ENCODE results near the gene FRMD4A.

FRMD4A gene

DNA sequence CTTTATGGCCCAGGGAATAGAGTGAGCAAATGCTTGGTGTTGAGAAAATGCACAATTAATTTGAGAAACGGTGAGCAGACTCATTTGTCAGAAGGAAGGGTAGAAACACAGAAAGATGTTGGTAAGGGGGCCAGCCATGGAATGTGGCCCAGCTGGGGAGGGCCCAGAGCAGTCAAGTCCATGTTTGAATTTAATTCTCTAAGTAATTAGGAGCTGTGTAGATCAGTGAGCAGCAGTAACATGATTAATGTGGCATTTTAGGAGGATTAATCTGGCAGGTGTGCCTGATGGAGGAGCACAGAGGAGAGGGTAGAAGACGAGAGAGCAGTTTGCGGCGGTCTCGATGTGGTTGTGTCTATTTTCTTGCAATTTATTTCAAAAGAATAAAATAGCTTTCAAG lies 218.7 kb downstream of the FRMD4A start:
- Mint-ChIP-seq H3K36me3 (ENCODE audit: low read depth) (no peaks in the 10 kb centered on the region), H3K27me3 (peaks cover 3% of the 10 kb centered on the region), H3K9me3 (peaks cover 1% of the 10 kb centered on the region), H3K4me1 (ENCODE audit: low read depth) (no peaks in the 10 kb centered on the region), H3K4me3 (no peak overlapping the region), H3K27ac (no peak overlapping the region)
- intact Hi-C loops (cut with micrococcal nuclease): no loop called here

DNA sequence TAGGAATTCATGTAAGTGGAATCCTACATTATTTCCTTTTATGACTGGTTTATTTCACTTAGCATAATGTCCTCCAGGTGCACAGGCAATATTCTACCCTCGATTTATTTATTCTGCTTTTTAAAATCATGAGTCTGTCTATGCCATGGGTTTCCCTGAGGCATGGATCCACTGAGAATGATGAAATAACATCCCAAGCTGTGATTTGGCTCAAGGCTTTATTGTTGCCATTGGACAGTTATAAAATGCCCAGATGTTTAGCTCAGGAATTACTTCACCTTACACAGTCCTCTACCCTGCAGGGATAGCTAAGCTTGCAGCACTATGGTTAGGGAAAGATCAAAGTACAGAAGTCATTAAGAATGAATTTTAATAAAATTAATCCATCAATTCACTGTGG lies 219.5 kb downstream of the FRMD4A start:
- Mint-ChIP-seq H3K4me3 (no peak overlapping the region), H3K9me3 (peaks cover 8% of the 10 kb centered on the region), H3K27me3 (peaks cover 3% of the 10 kb centered on the region), H3K4me1 (ENCODE audit: low read depth) (no peaks in the 10 kb centered on the region), H3K36me3 (ENCODE audit: low read depth) (no peaks in the 10 kb centered on the region), H3K27ac (no peak overlapping the region)
- intact Hi-C loops (cut with micrococcal nuclease): no loop called here

GRCh38 chr10:14106828-14107227 lies 223.9 kb downstream of the FRMD4A start:
- H3K9me3 Mint-ChIP-seq: peaks cover 8% of the 10 kb centered on the region
- no peak overlapping the region for H3K4me3 Mint-ChIP-seq
- H3K4me1 Mint-ChIP-seq (ENCODE audit: low read depth): no peaks in the 10 kb centered on the region
- no peaks in the 10 kb centered on the region for H3K36me3 Mint-ChIP-seq (ENCODE audit: low read depth)
- intact Hi-C loops (cut with micrococcal nuclease): no loop called here
- H3K27me3 Mint-ChIP-seq: peaks cover 3% of the 10 kb centered on the region
- no peak overlapping the region for H3K27ac Mint-ChIP-seq

- intact Hi-C loops (cut with micrococcal nuclease): no loop called here
- no peaks in the 10 kb centered on the region for H3K36me3 Mint-ChIP-seq (ENCODE audit: low read depth)
- H3K9me3 Mint-ChIP-seq: peaks cover 6% of the 10 kb centered on the region
- no peaks in the 10 kb centered on the region for H3K4me1 Mint-ChIP-seq (ENCODE audit: low read depth)
- no peak overlapping the region for H3K27ac Mint-ChIP-seq
- peaks cover 2% of the 10 kb centered on the region for H3K27me3 Mint-ChIP-seq
- no peak overlapping the region for H3K4me3 Mint-ChIP-seq
Measured at GRCh38 chr10:14102056-14102455, 228.7 kb downstream of the FRMD4A start.

DNA sequence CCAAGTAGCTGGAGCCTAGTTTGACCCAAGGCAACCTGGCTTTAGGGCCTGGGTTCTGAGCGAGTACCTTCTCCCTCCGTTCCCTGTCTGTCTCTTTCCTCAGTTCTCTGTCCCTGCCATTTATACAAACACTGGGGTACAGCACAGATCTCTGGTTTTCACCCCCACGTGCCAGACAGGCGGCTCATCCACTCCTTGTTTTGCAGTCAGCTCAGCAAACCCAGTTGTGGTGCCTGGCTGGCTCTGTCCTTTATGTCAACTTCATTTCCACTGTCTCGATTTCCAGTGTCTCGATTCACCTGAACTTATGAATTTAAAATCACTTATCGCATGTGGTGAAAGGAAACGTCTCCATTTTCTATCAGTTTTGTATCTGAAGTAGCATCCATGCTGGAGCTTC lies 230.8 kb downstream of the FRMD4A start:
- H3K4me3 Mint-ChIP-seq: no peak overlapping the region
- H3K36me3 Mint-ChIP-seq (ENCODE audit: low read depth): no peaks in the 10 kb centered on the region
- H3K9me3 Mint-ChIP-seq: no peaks in the 10 kb centered on the region
- no peak overlapping the region for H3K27ac Mint-ChIP-seq
- intact Hi-C loops (cut with micrococcal nuclease): no loop called here
- peaks cover 2% of the 10 kb centered on the region for H3K27me3 Mint-ChIP-seq
- no peaks in the 10 kb centered on the region for H3K4me1 Mint-ChIP-seq (ENCODE audit: low read depth)

- intact Hi-C loops (cut with micrococcal nuclease): no loop called here
- H3K4me1 Mint-ChIP-seq (ENCODE audit: low read depth): no peaks in the 10 kb centered on the region
- no peak overlapping the region for H3K27ac Mint-ChIP-seq
- no peaks in the 10 kb centered on the region for H3K27me3 Mint-ChIP-seq
- H3K4me3 Mint-ChIP-seq: no peak overlapping the region
- no peaks in the 10 kb centered on the region for H3K36me3 Mint-ChIP-seq (ENCODE audit: low read depth)
- no peaks in the 10 kb centered on the region for H3K9me3 Mint-ChIP-seq
Measured at GRCh38 chr10:14093730-14094484, 236.8 kb downstream of the FRMD4A start.

- H3K27ac Mint-ChIP-seq: no peak overlapping the region
- H3K27me3 Mint-ChIP-seq: no peaks in the 10 kb centered on the region
- no peaks in the 10 kb centered on the region for H3K4me1 Mint-ChIP-seq (ENCODE audit: low read depth)
- intact Hi-C loops (cut with micrococcal nuclease): no loop called here
- no peaks in the 10 kb centered on the region for H3K9me3 Mint-ChIP-seq
- no peaks in the 10 kb centered on the region for H3K36me3 Mint-ChIP-seq (ENCODE audit: low read depth)
- H3K4me3 Mint-ChIP-seq: no peak overlapping the region
Measured at GRCh38 chr10:14092799-14093198, 237.9 kb downstream of the FRMD4A start.

DNA sequence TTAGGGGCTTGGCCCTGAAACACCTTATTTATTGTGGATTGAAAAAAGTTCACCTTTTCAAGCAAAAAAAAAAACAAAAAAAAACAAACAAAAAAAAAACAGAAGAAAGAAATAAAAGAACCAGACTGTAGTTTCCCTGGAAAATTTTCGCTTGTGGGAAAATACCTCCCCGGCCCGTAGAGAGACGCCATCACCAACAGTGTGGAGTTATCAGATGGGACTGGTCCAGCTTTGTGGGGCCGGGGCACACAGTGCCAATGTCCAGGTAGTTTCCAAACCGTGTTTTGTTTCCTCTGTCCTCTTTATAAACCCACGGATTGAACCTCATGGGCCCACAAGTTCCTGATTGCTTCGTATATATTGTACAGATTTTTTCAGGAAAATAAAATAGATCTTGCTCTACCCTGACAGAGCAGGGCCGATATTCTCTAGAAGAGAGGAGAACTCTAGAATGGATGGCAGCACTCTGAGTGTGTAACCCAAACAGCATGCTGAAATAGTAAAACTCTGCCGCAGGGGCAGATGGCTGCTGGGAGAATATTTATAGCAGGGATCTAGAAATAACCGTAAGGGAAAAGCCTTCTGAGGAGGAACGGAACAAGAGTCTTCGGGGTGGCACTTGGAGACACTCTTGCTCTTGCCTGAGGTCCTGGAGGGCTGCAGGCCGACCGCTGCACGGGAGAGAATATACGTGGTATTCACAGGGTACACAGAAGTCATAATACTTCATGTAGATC lies 241.0 kb downstream of the FRMD4A start:
- no peaks in the 10 kb centered on the region for H3K36me3 Mint-ChIP-seq (ENCODE audit: low read depth)
- intact Hi-C loops (cut with micrococcal nuclease): loop anchor here (10.0 kb wide), 1 partner anchor 275 kb away; no protein-coding TSS in a partner anchor
- no peak overlapping the region for H3K27ac Mint-ChIP-seq
- H3K9me3 Mint-ChIP-seq: no peaks in the 10 kb centered on the region
- H3K27me3 Mint-ChIP-seq: no peaks in the 10 kb centered on the region
- H3K4me1 Mint-ChIP-seq (ENCODE audit: low read depth): no peaks in the 10 kb centered on the region
- no peak overlapping the region for H3K4me3 Mint-ChIP-seq

DNA sequence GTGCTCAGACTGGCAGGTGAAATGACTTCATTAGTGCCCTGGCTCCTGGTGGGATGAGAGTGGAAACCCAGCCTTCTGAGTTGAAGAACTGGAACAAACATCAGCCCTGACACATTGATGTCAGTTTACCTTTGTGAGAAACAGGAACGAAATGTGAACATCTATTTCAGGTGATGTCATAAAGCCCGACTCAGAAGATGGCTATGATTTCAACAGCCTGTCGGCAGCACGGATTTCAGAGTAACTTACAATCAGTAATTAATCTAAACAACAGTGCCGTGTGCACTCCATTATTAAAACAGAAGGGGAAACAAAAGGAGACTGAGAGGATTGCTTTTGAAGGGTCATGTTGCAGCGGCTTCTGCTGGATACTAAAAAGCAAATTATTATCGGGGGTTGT lies 243.2 kb downstream of the FRMD4A start:
- no peaks in the 10 kb centered on the region for H3K36me3 Mint-ChIP-seq (ENCODE audit: low read depth)
- H3K4me1 Mint-ChIP-seq (ENCODE audit: low read depth): no peaks in the 10 kb centered on the region
- H3K27ac Mint-ChIP-seq: no peak overlapping the region
- no peaks in the 10 kb centered on the region for H3K9me3 Mint-ChIP-seq
- H3K4me3 Mint-ChIP-seq: no peak overlapping the region
- H3K27me3 Mint-ChIP-seq: no peaks in the 10 kb centered on the region
- intact Hi-C loops (cut with micrococcal nuclease): loop anchor here (10.0 kb wide), 1 partner anchor 273 kb away; no protein-coding TSS in a partner anchor

DNA sequence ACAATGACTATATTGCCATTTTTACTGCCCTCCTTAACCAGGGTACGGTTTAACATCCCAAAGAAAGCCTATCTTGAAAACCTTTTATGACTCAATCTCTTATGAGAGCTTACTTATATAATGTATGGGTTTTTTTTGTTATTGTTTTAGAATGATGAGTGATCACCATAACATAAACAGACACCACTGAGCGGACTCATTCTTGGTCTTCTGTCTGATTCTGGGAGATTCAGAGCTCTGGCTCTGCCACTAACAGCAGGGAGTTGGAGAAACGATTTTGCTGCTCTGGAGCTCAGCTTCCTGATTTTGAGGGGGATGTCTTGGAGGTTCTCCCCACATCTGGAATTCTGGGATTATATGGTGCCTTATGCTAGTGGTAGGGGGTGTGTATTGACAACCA lies 244.1 kb downstream of the FRMD4A start:
- H3K4me3 Mint-ChIP-seq: no peak overlapping the region
- no peaks in the 10 kb centered on the region for H3K36me3 Mint-ChIP-seq (ENCODE audit: low read depth)
- no peaks in the 10 kb centered on the region for H3K9me3 Mint-ChIP-seq
- no peaks in the 10 kb centered on the region for H3K27me3 Mint-ChIP-seq
- H3K27ac Mint-ChIP-seq: no peak overlapping the region
- intact Hi-C loops (cut with micrococcal nuclease): loop anchor here (10.0 kb wide), 1 partner anchor 272 kb away; no protein-coding TSS in a partner anchor
- H3K4me1 Mint-ChIP-seq (ENCODE audit: low read depth): no peaks in the 10 kb centered on the region

GRCh38 chr10:14084875-14085274 lies 245.8 kb downstream of the FRMD4A start:
- intact Hi-C loops (cut with micrococcal nuclease): loop anchor here (10.0 kb wide), 1 partner anchor 270 kb away; no protein-coding TSS in a partner anchor
- Mint-ChIP-seq H3K4me1 (ENCODE audit: low read depth) (no peaks in the 10 kb centered on the region), H3K36me3 (ENCODE audit: low read depth) (no peaks in the 10 kb centered on the region), H3K4me3 (no peak overlapping the region), H3K27me3 (peaks cover 5% of the 10 kb centered on the region), H3K27ac (no peak overlapping the region), H3K9me3 (no peaks in the 10 kb centered on the region)

GRCh38 chr10:14080795-14081194 lies 249.9 kb downstream of the FRMD4A start:
- H3K9me3 Mint-ChIP-seq: no peaks in the 10 kb centered on the region
- H3K4me1 Mint-ChIP-seq (ENCODE audit: low read depth): no peaks in the 10 kb centered on the region
- H3K27me3 Mint-ChIP-seq: peaks cover 5% of the 10 kb centered on the region
- H3K36me3 Mint-ChIP-seq (ENCODE audit: low read depth): no peaks in the 10 kb centered on the region
- intact Hi-C loops (cut with micrococcal nuclease): loop anchor here (10.0 kb wide), 1 partner anchor 266 kb away; no protein-coding TSS in a partner anchor
- no peak overlapping the region for H3K27ac Mint-ChIP-seq
- H3K4me3 Mint-ChIP-seq: no peak overlapping the region

DNA sequence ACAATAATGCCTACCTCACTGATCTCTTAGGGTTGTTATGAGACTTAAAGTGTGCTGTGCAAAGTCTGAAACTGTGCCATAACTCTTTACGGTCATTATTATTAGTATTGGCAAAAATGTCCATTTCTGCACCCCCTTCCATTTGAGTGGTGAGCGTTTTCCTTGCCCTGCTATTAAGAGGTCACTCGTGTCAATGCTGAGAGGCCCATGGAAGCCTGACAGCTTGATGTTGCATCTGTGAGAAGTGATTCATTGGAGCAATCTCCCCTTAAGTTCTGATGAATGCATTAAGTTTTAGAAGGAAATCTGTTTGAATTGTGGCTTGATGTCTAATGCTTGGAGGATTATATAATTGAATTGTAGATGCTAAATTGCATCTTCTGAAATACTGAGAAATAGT lies 253.3 kb downstream of the FRMD4A start:
- no peak overlapping the region for H3K4me3 Mint-ChIP-seq
- no peaks in the 10 kb centered on the region for H3K36me3 Mint-ChIP-seq (ENCODE audit: low read depth)
- H3K27me3 Mint-ChIP-seq: peaks cover 5% of the 10 kb centered on the region
- intact Hi-C loops (cut with micrococcal nuclease): no loop called here
- H3K27ac Mint-ChIP-seq: no peak overlapping the region
- no peaks in the 10 kb centered on the region for H3K9me3 Mint-ChIP-seq
- no peaks in the 10 kb centered on the region for H3K4me1 Mint-ChIP-seq (ENCODE audit: low read depth)

DNA sequence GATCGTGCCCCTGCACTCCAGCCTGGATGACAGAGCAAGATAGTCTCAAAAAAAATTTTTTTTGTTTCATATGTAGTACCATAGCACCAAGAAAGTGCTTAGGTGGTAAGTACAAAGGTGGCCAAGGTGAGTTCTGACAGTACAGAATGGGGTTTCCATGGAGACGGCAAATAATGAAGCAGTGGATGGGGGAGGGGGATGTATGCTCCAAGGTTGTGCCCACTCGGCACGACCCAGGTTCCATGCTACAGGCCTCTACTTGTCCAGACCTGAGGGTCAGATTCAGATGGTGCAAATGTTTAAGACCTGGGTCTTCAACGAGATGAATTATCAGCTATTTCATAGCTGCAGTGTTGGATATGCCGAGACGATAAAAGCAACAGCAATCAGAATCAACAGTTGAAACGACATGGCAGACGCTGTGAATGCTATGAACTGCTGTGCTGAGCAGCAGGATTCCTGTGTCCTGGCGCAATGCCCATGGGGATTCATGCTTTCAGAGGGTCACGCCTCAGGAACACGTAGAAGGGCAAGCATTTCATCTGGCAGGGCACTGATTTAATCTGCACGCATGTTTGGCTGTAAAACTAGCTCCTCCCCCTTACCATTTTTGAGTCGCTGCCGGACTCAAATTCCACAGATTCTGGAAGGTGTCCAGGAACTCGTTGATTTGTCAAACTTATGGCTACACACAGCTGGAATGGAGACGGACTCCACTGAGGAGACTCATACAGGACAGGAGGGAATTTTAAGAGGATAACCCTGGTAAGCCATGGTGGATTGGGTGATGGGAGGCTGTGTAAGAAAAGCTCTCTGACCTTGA lies 256.5 kb downstream of the FRMD4A start:
- Mint-ChIP-seq H3K27ac (no peak overlapping the region), H3K36me3 (ENCODE audit: low read depth) (no peaks in the 10 kb centered on the region), H3K4me3 (no peak overlapping the region), H3K4me1 (ENCODE audit: low read depth) (no peaks in the 10 kb centered on the region), H3K9me3 (no peaks in the 10 kb centered on the region), H3K27me3 (peaks cover 4% of the 10 kb centered on the region)
- intact Hi-C loops (cut with micrococcal nuclease): no loop called here
